GM12878 (cell line): ENCODE measurements around the gene CR1L.
"Not testable (repeated sequence)": the region's sequence is repeated elsewhere in the genome, so short reads cannot be mapped to it uniquely, and the experiment has no call there.

Experiments
- ZNF217 ChIP-seq: fragments of 450-650 bp; IDR thresholded peaks from 2 replicates; pipeline ENCODE4 v1.6.1; 2017; ENCODE audit warnings: antibody characterized with exemption, mild to moderate bottlenecking
- TF ChIP-seq, protein P1 (sequence below): IDR thresholded peaks from 2 replicates; pipeline ENCODE4 v1.6.1; 2011; ENCODE audit warnings: low read depth, mild to moderate bottlenecking, low read length, moderate library complexity, borderline replicate concordance; ENCODE audit errors: extremely low read depth

DNA sequence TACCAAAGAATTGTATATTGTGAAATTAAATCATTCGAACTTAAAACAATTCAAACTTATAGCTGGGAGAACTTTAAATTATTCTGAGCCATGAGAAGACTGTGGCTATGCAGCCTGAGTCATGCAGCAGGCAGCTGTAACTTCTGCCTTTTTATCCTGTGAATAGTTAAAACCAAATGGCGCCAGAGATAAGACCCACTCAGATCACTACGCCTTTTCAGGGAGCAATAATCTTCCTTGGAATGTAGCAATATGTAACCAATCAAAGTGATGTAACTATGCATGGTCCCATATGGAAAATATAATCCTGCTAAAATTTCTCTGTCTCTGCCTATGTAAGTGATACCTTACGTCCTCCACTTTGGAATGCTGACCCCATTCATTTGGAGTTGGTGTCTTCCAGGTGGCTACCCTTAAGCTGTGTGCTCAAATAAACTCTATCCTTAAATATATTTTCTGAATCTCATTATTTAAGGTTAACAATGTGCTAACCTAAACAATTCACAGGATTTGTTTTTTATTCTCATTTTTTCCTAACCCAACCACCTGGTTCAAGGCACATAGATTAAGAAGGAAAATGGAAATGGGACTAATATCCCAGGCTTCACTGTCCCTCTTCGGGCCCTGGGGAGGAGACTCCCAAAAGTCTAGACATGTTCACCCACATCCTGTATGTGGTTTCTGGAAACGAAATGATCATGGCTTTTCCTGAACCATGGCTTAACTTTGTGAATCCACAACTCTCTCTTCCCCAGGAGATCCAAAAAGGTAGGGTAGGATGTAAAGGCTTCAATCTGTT lies 35.9 kb downstream of the CR1L start:
- not testable (repeated sequence) for TF ChIP-seq ZNF217
- TF ChIP-seq, protein P1, sequence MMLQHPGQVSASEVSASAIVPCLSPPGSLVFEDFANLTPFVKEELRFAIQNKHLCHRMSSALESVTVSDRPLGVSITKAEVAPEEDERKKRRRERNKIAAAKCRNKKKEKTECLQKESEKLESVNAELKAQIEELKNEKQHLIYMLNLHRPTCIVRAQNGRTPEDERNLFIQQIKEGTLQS: not testable (repeated sequence)
